Measurements from ENCODE around the gene TBC1D22A.

DNA sequence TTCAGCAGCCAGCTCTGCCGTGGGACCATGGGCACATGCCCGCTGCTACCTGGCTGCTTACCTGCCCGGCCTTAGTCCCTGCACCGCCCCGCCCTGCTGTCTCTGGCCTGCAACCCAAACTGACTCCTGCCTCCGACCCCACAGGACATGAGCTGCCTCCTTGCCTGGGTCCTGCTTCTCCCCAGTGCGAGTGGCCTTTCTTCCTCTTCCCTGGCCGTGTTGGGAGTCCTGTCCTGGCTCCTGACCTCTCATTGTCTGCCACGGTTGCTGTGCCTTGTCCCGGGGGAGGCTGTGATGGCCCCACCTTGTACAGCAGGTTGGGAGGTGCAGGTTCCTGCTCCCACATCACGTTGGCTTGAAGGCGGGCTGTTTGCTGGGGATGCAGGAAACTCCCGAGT, 370.0 kb downstream of the TBC1D22A start:
- TF ChIP-seq, protein P1, sequence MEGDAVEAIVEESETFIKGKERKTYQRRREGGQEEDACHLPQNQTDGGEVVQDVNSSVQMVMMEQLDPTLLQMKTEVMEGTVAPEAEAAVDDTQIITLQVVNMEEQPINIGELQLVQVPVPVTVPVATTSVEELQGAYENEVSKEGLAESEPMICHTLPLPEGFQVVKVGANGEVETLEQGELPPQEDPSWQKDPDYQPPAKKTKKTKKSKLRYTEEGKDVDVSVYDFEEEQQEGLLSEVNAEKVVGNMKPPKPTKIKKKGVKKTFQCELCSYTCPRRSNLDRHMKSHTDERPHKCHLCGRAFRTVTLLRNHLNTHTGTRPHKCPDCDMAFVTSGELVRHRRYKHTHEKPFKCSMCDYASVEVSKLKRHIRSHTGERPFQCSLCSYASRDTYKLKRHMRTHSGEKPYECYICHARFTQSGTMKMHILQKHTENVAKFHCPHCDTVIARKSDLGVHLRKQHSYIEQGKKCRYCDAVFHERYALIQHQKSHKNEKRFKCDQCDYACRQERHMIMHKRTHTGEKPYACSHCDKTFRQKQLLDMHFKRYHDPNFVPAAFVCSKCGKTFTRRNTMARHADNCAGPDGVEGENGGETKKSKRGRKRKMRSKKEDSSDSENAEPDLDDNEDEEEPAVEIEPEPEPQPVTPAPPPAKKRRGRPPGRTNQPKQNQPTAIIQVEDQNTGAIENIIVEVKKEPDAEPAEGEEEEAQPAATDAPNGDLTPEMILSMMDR (IDR thresholded peaks at IDR 0.05 in 2 of 3, conservative IDR thresholded peaks at IDR 0.05 in 1 of 3; ENCODE audit: control insufficient read depth in 2 of 3, extremely low read depth in 1 of 3, insufficient read depth in 1 of 3, low read depth in 3 of 3, low read length in 3 of 3), result no peak
- TF ChIP-seq MAX (IDR thresholded peaks at IDR 0.05; ENCODE audit: low read depth, low read length) (no peak), POLR2A (IDR thresholded peaks at IDR 0.05; ENCODE audit: low read depth, low read length) (no peak), TARDBP (IDR thresholded peaks at IDR 0.05; ENCODE audit: borderline replicate concordance) (no peak), CBX3 (IDR thresholded peaks at IDR 0.05; ENCODE audit: borderline replicate concordance, low read depth) (no peak)

All from GM12878 (cell line).